PC-9 (cell line): ENCODE results near the gene KLRG1. TPM values are rescaled to one million over a fixed set of nuclear protein-coding genes. Genes with fewer than 3 reads are reported as not detected.

Source experiments
- BruUV-seq: library from RNA; stranded (reverse); fragments of 400-500 nt; replicated peaks from 2 replicates; lab custom pipeline; 2021; lab: Mats Ljungman, UMichigan
- CTCF ChIA-PET: fragments of 300-600 bp; sonication (Branson Sonifier 250); formaldehyde crosslinking; loops from one replicate; lab custom pipeline; 2022; ENCODE audit warnings: antibody characterized with exemption; lab: Charles Lee
- POLR2A ChIA-PET: fragments of 300-600 bp; sonication (Branson Sonifier 250); formaldehyde crosslinking; loops from one replicate; lab custom pipeline; 2022; ENCODE audit warnings: antibody characterized with exemption; ENCODE audit not compliant: unreplicated experiment; lab: Charles Lee
- DNase-seq, 2 experiments: peaks; one replicate each; pipeline versions ENCODE4 v3.0.0 to v3.0.0-alpha.2; 2015 to 2022; ENCODE audit warnings: mixed read lengths in 1 of 2
- H2AFZ ChIP-seq: fragments of 200-600 bp; sonication (generic); 2 replicates; pipeline ENCODE4 v1.8.1; 2017; ENCODE audit warnings: antibody characterized with exemption
- H3F3A ChIP-seq: fragments of 200-600 bp; sonication (generic); 2 replicates; pipeline ENCODE4 v1.8.1; 2017; ENCODE audit warnings: antibody characterized with exemption, mild to moderate bottlenecking, low read depth; ENCODE audit not compliant: insufficient read depth
- H3K27ac ChIP-seq: fragments of 200-600 bp; sonication (generic); 2 replicates; pipeline ENCODE4 v1.6.1; 2016; ENCODE audit warnings: mixed run types
- H3K27me3 ChIP-seq: fragments of 200-600 bp; sonication (generic); 2 replicates; pipeline ENCODE4 v1.6.1; 2016; ENCODE audit warnings: low read depth, mixed run types; ENCODE audit not compliant: insufficient read depth
- H3K36me3 ChIP-seq: fragments of 200-600 bp; sonication (generic); 2 replicates; pipeline ENCODE4 v1.6.1; 2016; ENCODE audit warnings: low read depth, mixed run types
- H3K4me1 ChIP-seq: fragments of 200-600 bp; sonication (generic); replicated peaks from 2 replicates; pipeline ENCODE4 v1.6.1; 2016; ENCODE audit warnings: mixed run types; ENCODE audit not compliant: insufficient read depth
- H3K4me2 ChIP-seq: fragments of 200-600 bp; sonication (generic); 2 replicates; pipeline ENCODE4 v1.6.1; 2017; ENCODE audit warnings: mixed run types
- H3K4me3 ChIP-seq: fragments of 200-600 bp; sonication (generic); 2 replicates; pipeline ENCODE4 v1.6.1; 2016; ENCODE audit warnings: mixed run types
- H3K79me2 ChIP-seq: fragments of 200-600 bp; sonication (generic); 2 replicates; pipeline ENCODE4 v1.6.1; 2017; ENCODE audit warnings: low read depth, mixed run types
- H3K9me2 ChIP-seq: fragments of 200-600 bp; sonication (generic); 2 replicates; pipeline ENCODE4 v1.8.1; 2017; ENCODE audit warnings: mild to moderate bottlenecking; ENCODE audit not compliant: insufficient read depth
- H3K9me3 ChIP-seq: fragments of 200-600 bp; sonication (generic); 2 replicates; pipeline ENCODE4 v1.8.1; 2016; ENCODE audit warnings: low read depth; ENCODE audit not compliant: insufficient read depth
- H4K20me1 ChIP-seq: fragments of 200-600 bp; sonication (generic); 2 replicates; pipeline ENCODE4 v1.8.1; 2017; ENCODE audit not compliant: insufficient read depth
- EZH2 ChIP-seq: fragments of 200-600 bp; sonication (generic); IDR thresholded peaks from 2 replicates; pipeline ENCODE4 v1.8.0; 2017; ENCODE audit warnings: antibody characterized with exemption, low read depth
- intact Hi-C: fragments of 100-400 bp; cut with micrococcal nuclease; formaldehyde crosslinking; loops from one replicate; pipeline ENCODE4 v1.10.0; 2022; ENCODE audit not compliant: unreplicated experiment
- total RNA-seq: library from RNA; stranded (reverse); gene quantifications from 2 replicates; pipeline ENCODE4 v1.2.3, GENCODE V29; 2021
- TF ChIP-seq, protein P1 (sequence below): fragments of 200-600 bp; sonication (generic); conservative IDR thresholded peaks from 2 replicates; pipeline ENCODE4 v1.6.1; 2017; ENCODE audit warnings: mixed run types, antibody characterized with exemption, mild to moderate bottlenecking, moderate library complexity

KLRG1 gene
- total RNA-seq, 1 experiment from 2014 or later: 0.90 TPM

DNA sequence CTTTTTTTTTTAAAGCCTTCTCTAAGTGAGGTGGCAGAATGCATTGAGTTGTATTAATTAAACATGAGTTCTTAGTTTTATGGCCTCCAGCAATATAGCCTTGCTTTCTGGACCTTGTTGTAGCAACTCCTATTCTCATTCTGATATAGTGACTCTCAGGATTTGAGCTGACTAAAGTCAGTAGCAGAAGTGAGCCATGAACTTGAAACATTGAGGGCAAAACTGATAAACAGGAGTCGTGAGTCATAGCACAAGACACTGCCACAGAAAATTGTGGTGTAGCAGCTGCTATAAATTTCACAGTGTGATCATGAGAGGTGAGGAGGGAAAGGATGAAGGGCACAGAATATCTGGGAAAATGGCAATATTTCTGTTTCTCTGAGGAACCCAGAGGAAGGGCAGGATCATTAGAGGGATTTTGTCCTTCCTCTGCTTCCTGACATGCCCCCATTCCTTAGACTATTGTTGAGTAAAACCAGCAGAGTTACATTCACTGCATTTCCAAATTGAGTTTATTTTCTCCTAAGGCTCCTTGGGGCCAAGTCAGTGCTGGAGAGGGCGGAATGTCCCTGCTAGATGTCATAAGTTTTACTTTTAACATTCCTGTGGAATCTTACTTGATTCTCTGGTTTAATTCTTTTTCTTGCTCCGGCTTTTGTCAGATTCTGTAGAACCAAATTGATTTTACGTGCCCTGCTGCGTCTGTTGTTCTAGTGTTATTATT is 7.5 kb downstream of the KLRG1 start:
- Histone ChIP-seq H3K27ac (no peak overlapping the region), H3K4me1 (no peaks in the 10 kb centered on the region), H3K4me2 (no peak overlapping the region), H3K9me3 (no peaks in the 10 kb centered on the region), H3K4me3 (no peak overlapping the region), H2AFZ (no peak overlapping the region), H3F3A (no peaks in the 10 kb centered on the region), H4K20me1 (no peaks in the 10 kb centered on the region), H3K27me3 (no peaks in the 10 kb centered on the region), H3K9me2 (no peaks in the 10 kb centered on the region), H3K36me3 (no peaks in the 10 kb centered on the region), H3K79me2 (no peaks in the 10 kb centered on the region)
- intact Hi-C loops: no loop called here
- BruUV-seq: no TSS peak
- DNase-seq: peak in 1 of 2 experiments; percentile 42
- TF ChIP-seq, protein P1, sequence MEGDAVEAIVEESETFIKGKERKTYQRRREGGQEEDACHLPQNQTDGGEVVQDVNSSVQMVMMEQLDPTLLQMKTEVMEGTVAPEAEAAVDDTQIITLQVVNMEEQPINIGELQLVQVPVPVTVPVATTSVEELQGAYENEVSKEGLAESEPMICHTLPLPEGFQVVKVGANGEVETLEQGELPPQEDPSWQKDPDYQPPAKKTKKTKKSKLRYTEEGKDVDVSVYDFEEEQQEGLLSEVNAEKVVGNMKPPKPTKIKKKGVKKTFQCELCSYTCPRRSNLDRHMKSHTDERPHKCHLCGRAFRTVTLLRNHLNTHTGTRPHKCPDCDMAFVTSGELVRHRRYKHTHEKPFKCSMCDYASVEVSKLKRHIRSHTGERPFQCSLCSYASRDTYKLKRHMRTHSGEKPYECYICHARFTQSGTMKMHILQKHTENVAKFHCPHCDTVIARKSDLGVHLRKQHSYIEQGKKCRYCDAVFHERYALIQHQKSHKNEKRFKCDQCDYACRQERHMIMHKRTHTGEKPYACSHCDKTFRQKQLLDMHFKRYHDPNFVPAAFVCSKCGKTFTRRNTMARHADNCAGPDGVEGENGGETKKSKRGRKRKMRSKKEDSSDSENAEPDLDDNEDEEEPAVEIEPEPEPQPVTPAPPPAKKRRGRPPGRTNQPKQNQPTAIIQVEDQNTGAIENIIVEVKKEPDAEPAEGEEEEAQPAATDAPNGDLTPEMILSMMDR: no peak
- no peak for TF ChIP-seq EZH2
- ChIA-PET CTCF (interaction anchor here (0.7 kb wide), 1 partner anchor 169 kb away, joined by 3 read pairs; no protein-coding TSS in a partner anchor), POLR2A (interaction anchor here (0.6 kb wide), 2 partner anchors 285 to 339 kb away, joined by 3 to 5 read pairs; no protein-coding TSS in a partner anchor)

DNA sequence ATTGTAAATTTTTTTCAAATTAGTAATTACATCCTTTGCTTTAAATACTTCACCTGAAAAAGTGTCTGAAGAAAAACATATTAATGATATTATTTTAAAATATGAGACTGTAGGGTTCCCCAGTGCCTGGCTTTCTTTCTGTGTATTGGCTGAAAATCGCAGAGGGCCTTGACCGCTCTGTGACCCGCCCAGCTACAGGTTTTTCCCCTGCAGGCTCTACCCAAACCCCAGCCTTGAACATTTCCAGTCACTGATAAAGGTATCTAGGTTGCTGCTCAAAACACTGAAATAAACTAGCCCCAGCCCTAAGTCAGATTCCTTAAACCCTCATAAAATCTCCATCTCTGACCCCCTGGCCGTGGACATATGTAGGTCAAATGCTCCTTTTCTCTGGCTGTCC is 11.9 kb downstream of the KLRG1 start:
- Histone ChIP-seq H3K36me3 (no peaks in the 10 kb centered on the region), H3K79me2 (no peaks in the 10 kb centered on the region), H2AFZ (no peak overlapping the region), H3K4me2 (no peak overlapping the region), H4K20me1 (no peaks in the 10 kb centered on the region), H3K9me2 (no peaks in the 10 kb centered on the region), H3K27ac (no peak overlapping the region), H3K9me3 (no peaks in the 10 kb centered on the region), H3K4me1 (no peaks in the 10 kb centered on the region), H3K27me3 (no peaks in the 10 kb centered on the region), H3K4me3 (no peak overlapping the region), H3F3A (no peaks in the 10 kb centered on the region)
- ChIA-PET CTCF (no interaction called here), POLR2A (no interaction called here)
- intact Hi-C loops: no loop called here
- BruUV-seq: no TSS peak
- TF ChIP-seq, protein P1: no peak
- TF ChIP-seq EZH2: no peak
- DNase-seq: no peak

DNA sequence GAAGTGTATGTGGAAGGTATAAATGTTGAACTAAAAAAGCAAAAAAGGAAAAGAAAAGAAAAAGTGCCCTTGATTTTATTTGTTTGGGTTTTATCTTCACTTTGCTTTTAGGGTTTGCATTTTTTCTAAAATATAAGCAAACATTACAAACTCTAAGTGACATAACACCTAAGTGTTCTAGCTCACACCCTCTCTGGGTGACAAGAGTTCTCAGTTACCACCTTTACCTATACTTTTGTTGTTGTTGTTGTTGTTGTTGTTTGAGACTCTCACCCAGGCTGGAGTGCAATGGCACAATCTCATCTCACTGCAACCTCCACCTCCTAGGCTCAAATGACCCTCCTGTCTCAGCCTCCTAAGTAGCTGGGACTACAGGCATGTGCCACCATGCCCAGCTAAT is 13.0 kb downstream of the KLRG1 start:
- intact Hi-C loops: no loop called here
- Histone ChIP-seq H3K27me3 (no peaks in the 10 kb centered on the region; the same call in 1 of the 2 replicates), H4K20me1 (no peaks in the 10 kb centered on the region), H3F3A (no peaks in the 10 kb centered on the region), H3K4me2 (no peak overlapping the region), H3K4me3 (no peak overlapping the region), H2AFZ (no peak overlapping the region), H3K27ac (no peak overlapping the region), H3K9me2 (no peaks in the 10 kb centered on the region), H3K79me2 (no peaks in the 10 kb centered on the region), H3K9me3 (no peaks in the 10 kb centered on the region), H3K36me3 (no peaks in the 10 kb centered on the region), H3K4me1 (no peaks in the 10 kb centered on the region)
- POLR2A ChIA-PET: interaction anchor here (0.7 kb wide), 1 partner anchor 323 kb away, joined by 10 read pairs; no protein-coding TSS in a partner anchor
- TF ChIP-seq, protein P1: no peak
- no peak for TF ChIP-seq EZH2
- no TSS peak for BruUV-seq
- no peak for DNase-seq
- CTCF ChIA-PET: no interaction called here
